ENCODE data around the gene MYCBP2.
"Not testable (repeated sequence)": the region's sequence is repeated elsewhere in the genome, so short reads cannot be mapped to it uniquely, and the experiment has no call there.

MYCBP2 gene

GRCh38 chr13:77289851-77290250 is 37.0 kb downstream of the MYCBP2 start:
- DNase-seq = no peak

- not testable (repeated sequence) for DNase-seq
Observed at GRCh38 chr13:77285632-77286031, 41.3 kb downstream of the MYCBP2 start.

- DNase-seq = no peak
Observed at GRCh38 chr13:77285098-77285497, 41.8 kb downstream of the MYCBP2 start.

GRCh38 chr13:77274126-77274525 is 52.8 kb downstream of the MYCBP2 start:
- DNase-seq = no peak

- no peak for DNase-seq
Observed at GRCh38 chr13:77269141-77269540, 57.8 kb downstream of the MYCBP2 start.

GRCh38 chr13:77267362-77267761 is 59.5 kb downstream of the MYCBP2 start:
- DNase-seq = no peak

GRCh38 chr13:77265336-77265735 is 61.6 kb downstream of the MYCBP2 start:
- DNase-seq = no peak

GRCh38 chr13:77262198-77262597 is 64.7 kb downstream of the MYCBP2 start:
- DNase-seq = no peak

GRCh38 chr13:77250975-77251374 is 75.9 kb downstream of the MYCBP2 start:
- DNase-seq = no peak

GRCh38 chr13:77245224-77245623 is 81.7 kb downstream of the MYCBP2 start:
- DNase-seq = not testable (repeated sequence)

- no peak for DNase-seq
Observed at GRCh38 chr13:77239312-77239711, 87.6 kb downstream of the MYCBP2 start.

- no peak for DNase-seq
Observed at GRCh38 chr13:77235456-77236022, 91.4 kb downstream of the MYCBP2 start.

GRCh38 chr13:77233159-77233558 is 93.7 kb downstream of the MYCBP2 start:
- no peak for DNase-seq

GRCh38 chr13:77230560-77230959 is 96.3 kb downstream of the MYCBP2 start:
- no peak for DNase-seq

GRCh38 chr13:77225946-77226345 is 100.9 kb downstream of the MYCBP2 start:
- no peak for DNase-seq

- DNase-seq = no peak
Observed at GRCh38 chr13:77222909-77223308, 104.0 kb downstream of the MYCBP2 start.

GRCh38 chr13:77222000-77222690 is 104.7 kb downstream of the MYCBP2 start:
- DNase-seq = no peak

GRCh38 chr13:77219401-77219800 is 107.5 kb downstream of the MYCBP2 start:
- DNase-seq = no peak

GRCh38 chr13:77218274-77218673 is 108.6 kb downstream of the MYCBP2 start:
- no peak for DNase-seq

GRCh38 chr13:77215543-77215942 is 111.4 kb downstream of the MYCBP2 start:
- no peak for DNase-seq

GRCh38 chr13:77213644-77214043 is 113.2 kb downstream of the MYCBP2 start:
- DNase-seq = no peak

GRCh38 chr13:77207943-77208342 is 119.0 kb downstream of the MYCBP2 start:
- no peak for DNase-seq

- not testable (repeated sequence) for DNase-seq
Observed at GRCh38 chr13:77198995-77199394, 127.9 kb downstream of the MYCBP2 start.

- no peak for DNase-seq
Observed at GRCh38 chr13:77196052-77196618, 130.8 kb downstream of the MYCBP2 start.
